Measurements from ENCODE around the gene MALT1. TPM values are rescaled to one million over a fixed set of nuclear protein-coding genes. Genes with fewer than 3 reads are reported as not detected.

MALT1 gene
- total RNA-seq, 1 experiment from 2014 or later, result 22.6 TPM

DNA sequence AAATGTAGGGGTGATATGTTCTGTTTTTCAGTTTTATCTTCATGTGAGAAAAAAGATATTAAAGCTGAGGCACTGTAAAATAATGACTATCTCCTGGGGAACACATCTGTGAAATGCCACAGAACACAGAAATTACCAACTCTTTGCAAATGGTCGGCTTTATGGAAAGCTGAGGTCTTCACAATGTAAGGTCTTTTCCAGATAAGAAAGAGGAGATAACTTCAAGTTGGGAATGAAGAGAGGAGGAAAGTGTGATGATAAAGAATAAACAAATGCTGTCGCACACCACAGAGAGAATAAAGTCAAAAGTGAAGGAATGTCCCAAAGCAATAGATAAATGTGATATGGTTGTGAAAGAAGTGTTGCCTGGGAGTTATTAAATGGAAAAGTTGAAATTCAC is 41.2 kb upstream of the MALT1 start:
- H3K4me3 ChIP-seq (ENCODE audit: low read depth, low read length), result no peak overlapping the region
- intact Hi-C loops (cut with micrococcal nuclease; ENCODE audit: unreplicated experiment), result loop anchor here (2.0 kb wide), 1 partner anchor 31 kb away; no protein-coding TSS in a partner anchor
- H3K27me3 ChIP-seq (replicated peaks; ENCODE audit: control insufficient read depth, insufficient read depth, low read length), result no peaks in the 10 kb centered on the region
- Mint-ChIP-seq H3K9me3 (ENCODE audit: unreplicated experiment) (no peaks in the 10 kb centered on the region), H3K4me3 (ENCODE audit: unreplicated experiment) (peak overlapping the region; percentile 73), H3K27me3 (ENCODE audit: insufficient read depth, unreplicated experiment) (no peaks in the 10 kb centered on the region), H3K36me3 (ENCODE audit: insufficient read depth, unreplicated experiment) (peaks cover 8% of the 10 kb centered on the region), H3K27ac (ENCODE audit: unreplicated experiment) (peak overlapping the region; percentile 91), H3K4me1 (ENCODE audit: low read depth, unreplicated experiment) (peaks cover 8% of the 10 kb centered on the region)
- no peak for DNase-seq
- no TSS peak for BruUV-seq (replicated peaks)
- ChIA-PET CTCF (no interaction called here), POLR2A (no interaction called here)
- no peaks in the 10 kb centered on the region for H3K9me3 ChIP-seq
- peaks cover 13% of the 10 kb centered on the region for H3K4me1 ChIP-seq
- TF ChIP-seq, protein P1, sequence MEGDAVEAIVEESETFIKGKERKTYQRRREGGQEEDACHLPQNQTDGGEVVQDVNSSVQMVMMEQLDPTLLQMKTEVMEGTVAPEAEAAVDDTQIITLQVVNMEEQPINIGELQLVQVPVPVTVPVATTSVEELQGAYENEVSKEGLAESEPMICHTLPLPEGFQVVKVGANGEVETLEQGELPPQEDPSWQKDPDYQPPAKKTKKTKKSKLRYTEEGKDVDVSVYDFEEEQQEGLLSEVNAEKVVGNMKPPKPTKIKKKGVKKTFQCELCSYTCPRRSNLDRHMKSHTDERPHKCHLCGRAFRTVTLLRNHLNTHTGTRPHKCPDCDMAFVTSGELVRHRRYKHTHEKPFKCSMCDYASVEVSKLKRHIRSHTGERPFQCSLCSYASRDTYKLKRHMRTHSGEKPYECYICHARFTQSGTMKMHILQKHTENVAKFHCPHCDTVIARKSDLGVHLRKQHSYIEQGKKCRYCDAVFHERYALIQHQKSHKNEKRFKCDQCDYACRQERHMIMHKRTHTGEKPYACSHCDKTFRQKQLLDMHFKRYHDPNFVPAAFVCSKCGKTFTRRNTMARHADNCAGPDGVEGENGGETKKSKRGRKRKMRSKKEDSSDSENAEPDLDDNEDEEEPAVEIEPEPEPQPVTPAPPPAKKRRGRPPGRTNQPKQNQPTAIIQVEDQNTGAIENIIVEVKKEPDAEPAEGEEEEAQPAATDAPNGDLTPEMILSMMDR (IDR thresholded peaks at IDR 0.05; ENCODE audit: insufficient read depth in 1 of 2, low read depth in 1 of 2, low read length in 1 of 2, severe bottlenecking in 1 of 2, unreplicated experiment in 1 of 2), result no peak
- H3K36me3 ChIP-seq (ENCODE audit: control insufficient read depth, insufficient read depth, low read length), result no peaks in the 10 kb centered on the region

DNA sequence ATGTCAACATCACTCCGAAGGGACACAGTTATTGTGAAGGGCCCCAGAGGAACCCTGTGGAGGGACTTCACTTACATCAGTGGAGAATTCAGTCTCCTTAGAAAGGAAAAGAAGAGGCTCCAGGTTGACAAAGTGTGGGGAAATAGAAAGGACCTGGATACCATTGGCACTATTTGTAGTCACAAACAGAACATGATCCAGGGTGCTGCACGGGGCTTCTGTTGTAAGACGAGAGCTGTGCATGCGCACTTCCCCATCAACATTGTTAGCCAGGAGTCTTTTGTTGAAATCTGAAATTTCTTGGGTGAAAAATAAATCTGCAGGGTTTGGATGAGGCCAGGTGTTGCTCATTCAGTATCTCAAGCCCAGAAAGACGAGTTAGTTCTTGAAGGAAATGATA is 40.0 kb upstream of the MALT1 start:
- H3K27me3 ChIP-seq (replicated peaks; ENCODE audit: control insufficient read depth, insufficient read depth, low read length), result no peaks in the 10 kb centered on the region
- no peaks in the 10 kb centered on the region for H3K9me3 ChIP-seq
- DNase-seq, result no peak
- no TSS peak for BruUV-seq (replicated peaks)
- H3K9me3 Mint-ChIP-seq (ENCODE audit: unreplicated experiment), result no peaks in the 10 kb centered on the region
- peak overlapping the region; percentile 70 for H3K27ac Mint-ChIP-seq (ENCODE audit: unreplicated experiment)
- intact Hi-C loops (cut with micrococcal nuclease; ENCODE audit: unreplicated experiment), result loop anchor here (2.0 kb wide), 1 partner anchor 30 kb away; no protein-coding TSS in a partner anchor
- H3K4me1 ChIP-seq, result peaks cover 13% of the 10 kb centered on the region
- no peak overlapping the region for H3K4me3 Mint-ChIP-seq (ENCODE audit: unreplicated experiment)
- H3K27me3 Mint-ChIP-seq (ENCODE audit: insufficient read depth, unreplicated experiment), result no peaks in the 10 kb centered on the region
- H3K4me1 Mint-ChIP-seq (ENCODE audit: low read depth, unreplicated experiment), result peaks cover 8% of the 10 kb centered on the region
- ChIA-PET CTCF (no interaction called here), POLR2A (no interaction called here)
- no peak overlapping the region for H3K4me3 ChIP-seq (ENCODE audit: low read depth, low read length)
- H3K36me3 Mint-ChIP-seq (ENCODE audit: insufficient read depth, unreplicated experiment), result peaks cover 8% of the 10 kb centered on the region
- TF ChIP-seq, protein P1 (IDR thresholded peaks at IDR 0.05; ENCODE audit: insufficient read depth in 1 of 2, low read depth in 1 of 2, low read length in 1 of 2, severe bottlenecking in 1 of 2, unreplicated experiment in 1 of 2), result no peak
- no peaks in the 10 kb centered on the region for H3K36me3 ChIP-seq (ENCODE audit: control insufficient read depth, insufficient read depth, low read length)

DNA sequence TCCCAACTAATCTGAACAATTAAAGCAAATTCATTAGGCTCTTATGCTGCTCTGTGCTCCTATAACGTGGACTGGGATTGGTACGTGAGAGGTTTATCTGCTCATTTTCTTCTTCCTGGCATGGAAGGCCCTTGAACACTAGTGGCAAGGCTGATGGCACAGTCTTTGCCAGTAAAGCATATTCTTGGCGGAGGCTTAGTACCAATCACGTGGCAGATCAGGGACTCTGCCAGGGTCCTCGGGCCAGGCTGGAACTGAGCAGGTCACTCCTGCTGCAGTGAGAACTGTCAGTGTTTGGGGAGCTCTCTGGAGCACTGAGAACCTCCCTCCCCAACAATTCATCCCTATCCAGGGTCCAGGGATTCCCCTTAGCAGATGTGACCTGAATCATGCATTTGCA is 38.7 kb upstream of the MALT1 start:
- no peak overlapping the region for H3K27ac Mint-ChIP-seq (ENCODE audit: unreplicated experiment)
- no peak for DNase-seq
- no peaks in the 10 kb centered on the region for H3K9me3 Mint-ChIP-seq (ENCODE audit: unreplicated experiment)
- TF ChIP-seq, protein P1 (IDR thresholded peaks at IDR 0.05; ENCODE audit: insufficient read depth in 1 of 2, low read depth in 1 of 2, low read length in 1 of 2, severe bottlenecking in 1 of 2, unreplicated experiment in 1 of 2), result no peak
- H3K36me3 ChIP-seq (ENCODE audit: control insufficient read depth, insufficient read depth, low read length), result no peaks in the 10 kb centered on the region
- H3K4me1 Mint-ChIP-seq (ENCODE audit: low read depth, unreplicated experiment), result peaks cover 8% of the 10 kb centered on the region
- no peaks in the 10 kb centered on the region for H3K27me3 ChIP-seq (replicated peaks; ENCODE audit: control insufficient read depth, insufficient read depth, low read length)
- H3K4me3 ChIP-seq (ENCODE audit: low read depth, low read length), result no peak overlapping the region
- H3K36me3 Mint-ChIP-seq (ENCODE audit: insufficient read depth, unreplicated experiment), result peaks cover 8% of the 10 kb centered on the region
- CTCF ChIA-PET, result no interaction called here
- no peaks in the 10 kb centered on the region for H3K9me3 ChIP-seq
- peaks cover 13% of the 10 kb centered on the region for H3K4me1 ChIP-seq
- no TSS peak for BruUV-seq (replicated peaks)
- intact Hi-C loops (cut with micrococcal nuclease; ENCODE audit: unreplicated experiment), result no loop called here
- H3K27me3 Mint-ChIP-seq (ENCODE audit: insufficient read depth, unreplicated experiment), result no peaks in the 10 kb centered on the region
- POLR2A ChIA-PET, result no interaction called here
- H3K4me3 Mint-ChIP-seq (ENCODE audit: unreplicated experiment), result no peak overlapping the region

Measured in Caco-2 (cell line).